H1 (cell line): ENCODE data around the gene DIPK1B. TPM values are rescaled to one million over a fixed set of nuclear protein-coding genes. Genes with fewer than 3 reads are reported as not detected.

Experiments used
- CTCF ChIA-PET: fragments of 300-600 bp; sonication (Branson Sonifier 250); formaldehyde crosslinking; loops from one replicate; lab custom pipeline; 2021; ENCODE audit not compliant: partially characterized antibody; lab: Charles Lee
- POLR2A ChIA-PET: fragments of 300-600 bp; sonication (Branson Sonifier 250); formaldehyde crosslinking; loops from one replicate; lab custom pipeline; 2021; ENCODE audit warnings: inconsistent platforms; ENCODE audit not compliant: partially characterized antibody; lab: Charles Lee
- DNase-seq, 2 experiments: peaks; one replicate each; pipeline versions ENCODE4 v3.0.0 to v3.0.0-alpha.2; 2010 to 2022; ENCODE audit warnings: low spot score in 2 of 2, low read depth in 1 of 2, mixed read lengths in 1 of 2
- FAIRE-seq: peaks from 2 replicates; lab custom pipeline; 2011; peaks lifted over from hg19 to GRCh38; lab: Jason Lieb, UNC
- H2AFZ ChIP-seq: 2 replicates; pipeline ENCODE4 v1.8.1; 2012; ENCODE audit warnings: low read length, inconsistent platforms
- H2AK5ac ChIP-seq: 2 replicates; pipeline ENCODE4 v1.6.1; 2013; ENCODE audit warnings: low read depth, low read length
- H2BK120ac ChIP-seq: replicated peaks from 2 replicates; pipeline ENCODE3; 2013; ENCODE audit warnings: low read depth, low read length, inconsistent platforms
- H2BK12ac ChIP-seq: 2 replicates; pipeline ENCODE4 v1.6.1; 2013; ENCODE audit warnings: low read depth, low read length
- H2BK15ac ChIP-seq: 2 replicates; pipeline ENCODE4 v1.6.1; 2013; ENCODE audit warnings: low read length
- H2BK20ac ChIP-seq: 2 replicates; pipeline ENCODE4 v1.6.1; 2013; ENCODE audit warnings: low read length
- H2BK5ac ChIP-seq: 2 replicates; pipeline ENCODE4 v1.6.1; 2013; ENCODE audit warnings: low read depth, low read length
- H3K14ac ChIP-seq: 2 replicates; pipeline ENCODE4 v1.6.1; 2013; ENCODE audit warnings: inconsistent platforms; ENCODE audit not compliant: insufficient read length
- H3K18ac ChIP-seq: 2 replicates; pipeline ENCODE4 v1.6.1; 2013; ENCODE audit warnings: low read length; ENCODE audit errors: extremely low read depth
- H3K23ac ChIP-seq: 2 replicates; pipeline ENCODE4 v1.6.1; 2013; ENCODE audit warnings: inconsistent platforms; ENCODE audit not compliant: insufficient read length
- H3K23me2 ChIP-seq: 2 replicates; pipeline ENCODE4 v1.6.1; 2013; ENCODE audit warnings: low read depth, low read length
- H3K27ac ChIP-seq: 2 replicates; pipeline ENCODE4 v1.6.1; 2011; ENCODE audit warnings: low read depth, low read length, inconsistent platforms
- H3K27me3 ChIP-seq, 4 experiments: replicated peaks in 1 of 4; 1 replicate in 1 of 4; 2 replicates in 3 of 4; pipeline versions ENCODE4 v1.6.1 to v1.8.1; 2011 to 2013; ENCODE audit warnings: low read length in 3 of 4, mild to moderate bottlenecking in 3 of 4, inconsistent platforms in 2 of 4, mixed read lengths in 2 of 4, moderate library complexity in 1 of 4; ENCODE audit not compliant: control insufficient read depth in 3 of 4, insufficient read depth in 3 of 4; ENCODE audit errors: extremely low read depth in 1 of 4
- H3K36me3 ChIP-seq, 4 experiments: 2 replicates each; pipeline versions ENCODE4 v1.6.1 to v1.8.1; 2011 to 2013; ENCODE audit warnings: mild to moderate bottlenecking in 4 of 4, low read length in 3 of 4, moderate library complexity in 2 of 4, control low read depth in 1 of 4, inconsistent platforms in 1 of 4; ENCODE audit not compliant: insufficient read depth in 4 of 4, control insufficient read depth in 2 of 4
- H3K4ac ChIP-seq: replicated peaks from 2 replicates; pipeline ENCODE3; 2013; ENCODE audit warnings: low read length, low read depth, mixed read lengths, inconsistent platforms; ENCODE audit not compliant: insufficient read length
- H3K4me1 ChIP-seq, 4 experiments: replicated peaks in 1 of 4; 1 replicate in 1 of 4; 2 replicates in 3 of 4; pipeline versions ENCODE4 v1.6.1 to v1.8.1; 2011 to 2013; ENCODE audit warnings: low read length in 3 of 4, inconsistent platforms in 2 of 4, mixed read lengths in 1 of 4; ENCODE audit not compliant: insufficient read depth in 4 of 4, control insufficient read depth in 3 of 4
- H3K4me2 ChIP-seq, 2 experiments: 2 replicates each; pipeline versions ENCODE4 v1.6.1 to v1.8.1; 2011 to 2013; ENCODE audit warnings: low read depth in 2 of 2, low read length in 2 of 2, control low read depth in 1 of 2, inconsistent platforms in 1 of 2, mild to moderate bottlenecking in 1 of 2; ENCODE audit not compliant: insufficient read depth in 1 of 2
- H3K4me3 ChIP-seq, 4 experiments: fragments of 200-600, 300-600 bp in 1 of 4; sonication (generic), shearing (Covaris generic), sonication (Bioruptor Twin) in 1 of 4; 2 replicates each; pipeline versions ENCODE4 v1.5.1 to v1.8.1; 2011 to 2016; ENCODE audit warnings: low read length in 4 of 4, low read depth in 3 of 4, control low read depth in 2 of 4, inconsistent platforms in 2 of 4, mild to moderate bottlenecking in 2 of 4, mixed read lengths in 1 of 4, moderate library complexity in 1 of 4; ENCODE audit not compliant: insufficient read depth in 2 of 4; ENCODE audit errors: extremely low read depth in 1 of 4
- H3K56ac ChIP-seq: replicated peaks from 2 replicates; pipeline ENCODE3; 2013; ENCODE audit warnings: low read depth, mild to moderate bottlenecking, mixed read lengths, low read length, inconsistent platforms; ENCODE audit not compliant: insufficient read length
- H3K79me1 ChIP-seq: 2 replicates; pipeline ENCODE4 v1.6.1; 2013; ENCODE audit warnings: low read depth, low read length, control low read depth
- H3K79me2 ChIP-seq, 2 experiments: 2 replicates each; pipeline versions ENCODE4 v1.6.1 to v1.8.1; 2012 to 2013; ENCODE audit warnings: low read length in 2 of 2, mild to moderate bottlenecking in 2 of 2, inconsistent platforms in 1 of 2; ENCODE audit not compliant: insufficient read depth in 2 of 2, control insufficient read depth in 1 of 2
- H3K9ac ChIP-seq, 4 experiments: replicated peaks in 1 of 4; 1 replicate in 1 of 4; 2 replicates in 3 of 4; pipeline versions ENCODE4 v1.6.1 to v1.8.1; 2011 to 2013; ENCODE audit warnings: low read depth in 3 of 4, low read length in 3 of 4, control low read depth in 2 of 4, mild to moderate bottlenecking in 2 of 4, moderate library complexity in 2 of 4, inconsistent platforms in 1 of 4; ENCODE audit errors: extremely low read depth in 1 of 4
- H3K9me3 ChIP-seq, 2 experiments: 2 replicates each; pipeline versions ENCODE4 v1.6.1 to v1.8.1; 2012 to 2013; ENCODE audit warnings: mild to moderate bottlenecking in 2 of 2, moderate library complexity in 2 of 2, control low read depth in 1 of 2, inconsistent platforms in 1 of 2, low read depth in 1 of 2, low read length in 1 of 2, mixed read lengths in 1 of 2; ENCODE audit not compliant: insufficient read depth in 2 of 2
- H4K20me1 ChIP-seq, 2 experiments: replicated peaks in 1 of 2; 2 replicates each; pipeline versions ENCODE3 to v1.8.1; 2011 to 2013; ENCODE audit warnings: inconsistent platforms in 2 of 2, low read length in 2 of 2, mild to moderate bottlenecking in 1 of 2; ENCODE audit not compliant: insufficient read depth in 2 of 2, control insufficient read depth in 1 of 2
- H4K5ac ChIP-seq: 2 replicates; pipeline ENCODE4 v1.6.1; 2013; ENCODE audit warnings: low read length, low read depth, mixed read lengths, inconsistent platforms; ENCODE audit not compliant: insufficient read length
- H4K8ac ChIP-seq: 2 replicates; pipeline ENCODE4 v1.8.0; 2013; ENCODE audit warnings: mild to moderate bottlenecking, moderate library complexity, low read length, inconsistent platforms; ENCODE audit not compliant: insufficient read depth; ENCODE audit errors: extremely low read depth
- H4K91ac ChIP-seq: replicated peaks from 2 replicates; pipeline ENCODE3; 2013; ENCODE audit warnings: low read length, mixed read lengths, inconsistent platforms; ENCODE audit not compliant: insufficient read length
- ATF2 ChIP-seq: IDR thresholded peaks from 2 replicates; pipeline ENCODE4 v1.6.1; 2012; ENCODE audit warnings: low read length, inconsistent platforms
- CEBPB ChIP-seq: IDR thresholded peaks from 2 replicates; pipeline ENCODE4 v1.6.1; 2012; ENCODE audit warnings: low read depth, low read length
- CHD1 ChIP-seq: IDR thresholded peaks from 2 replicates; pipeline ENCODE4 v1.6.1; 2012; ENCODE audit warnings: low read depth, low read length, improper control_type of control experiment
- CREB1 ChIP-seq: IDR thresholded peaks from 2 replicates; pipeline ENCODE4 v1.6.1; 2012; ENCODE audit warnings: inconsistent platforms
- MAFK ChIP-seq: IDR thresholded peaks from 2 replicates; pipeline ENCODE4 v1.6.1; 2012; ENCODE audit warnings: low read depth, mild to moderate bottlenecking, improper control_type of control experiment, low read length
- RBBP5 ChIP-seq: IDR thresholded peaks from 2 replicates; pipeline ENCODE4 v1.7.1; 2012; ENCODE audit warnings: low read depth, mild to moderate bottlenecking, inconsistent platforms, low read length, moderate library complexity, borderline replicate concordance
- RNF2 ChIP-seq: fragments of 200-900, 300-1000 bp; sonication (generic); IDR thresholded peaks from 2 replicates; pipeline ENCODE4 v1.7.1; 2016; ENCODE audit warnings: borderline replicate concordance, low read depth, mild to moderate bottlenecking, antibody characterized with exemption, low read length; ENCODE audit not compliant: poor library complexity, severe bottlenecking; ENCODE audit errors: missing control alignments
- SIN3A ChIP-seq, 2 experiments: IDR thresholded peaks in 1 of 2; conservative IDR thresholded peaks in 1 of 2; 2 replicates each; pipeline ENCODE4 v1.6.1; 2011 to 2012; ENCODE audit warnings: low read length in 2 of 2, improper control_type of control experiment in 1 of 2, low read depth in 1 of 2, mild to moderate bottlenecking in 1 of 2
- SRF ChIP-seq: IDR thresholded peaks from 2 replicates; pipeline ENCODE4 v1.6.1; 2011; ENCODE audit warnings: mild to moderate bottlenecking, low read depth, low read length, moderate library complexity
- ZNF274 ChIP-seq: IDR thresholded peaks from 2 replicates; pipeline ENCODE4 v1.7.0; 2012; ENCODE audit warnings: low read length, borderline replicate concordance; ENCODE audit errors: extremely low read depth
- WGBS, 2 experiments: shearing (Covaris generic) in 1 of 2; methylation state at CpG; one replicate each; pipeline versions ENCODE4 v1.1.6 to v1.1.7; 2013 to 2015; ENCODE audit warnings: low lambda C conversion rate in 2 of 2, mixed read lengths in 2 of 2, inconsistent platforms in 1 of 2, low coverage in 1 of 2, missing lambda C conversion rate in 1 of 2; ENCODE audit not compliant: insufficient replicate concordance in 2 of 2, insufficient coverage in 1 of 2, insufficient read length in 1 of 2; ENCODE audit errors: extremely low coverage in 1 of 2, missing lambda C conversion rate in 1 of 2; 5-methylcytosine and 5-hydroxymethylcytosine counted together
- polyA plus RNA-seq, 7 experiments: library from polyadenylated mRNA; depleted of rRNA in 3 of 7; stranded (reverse) in 5 of 7; unstranded in 2 of 7; fragments of >200 nt in 5 of 7; fragments of 200-250 nt in 2 of 7; gene quantifications; 1 replicate in 5 of 7; 2 replicates in 1 of 7; 4 replicates in 1 of 7; pipeline versions ENCODE4 v1.2.1 to v1.2.3, GENCODE V29; 2011 to 2013; ENCODE audit warnings: missing spikeins in 2 of 7, mixed read lengths in 2 of 7
- total RNA-seq: library from RNA; stranded (reverse); fragmentation: NEBNext Ultra II Directional; extraction: Animal tissue kit (Norgen Biotek cat#: 25700); gene quantifications from 2 replicates; pipeline ENCODE4 v1.2.1, GENCODE V29; 2021

The DIPK1B gene
- total and polyA plus RNA-seq, 2 of the 8 experiments (the other 6 are each of a cell fraction or from before 2014, with no cell fraction given), result 32.3 to 64.8 TPM

DNA sequence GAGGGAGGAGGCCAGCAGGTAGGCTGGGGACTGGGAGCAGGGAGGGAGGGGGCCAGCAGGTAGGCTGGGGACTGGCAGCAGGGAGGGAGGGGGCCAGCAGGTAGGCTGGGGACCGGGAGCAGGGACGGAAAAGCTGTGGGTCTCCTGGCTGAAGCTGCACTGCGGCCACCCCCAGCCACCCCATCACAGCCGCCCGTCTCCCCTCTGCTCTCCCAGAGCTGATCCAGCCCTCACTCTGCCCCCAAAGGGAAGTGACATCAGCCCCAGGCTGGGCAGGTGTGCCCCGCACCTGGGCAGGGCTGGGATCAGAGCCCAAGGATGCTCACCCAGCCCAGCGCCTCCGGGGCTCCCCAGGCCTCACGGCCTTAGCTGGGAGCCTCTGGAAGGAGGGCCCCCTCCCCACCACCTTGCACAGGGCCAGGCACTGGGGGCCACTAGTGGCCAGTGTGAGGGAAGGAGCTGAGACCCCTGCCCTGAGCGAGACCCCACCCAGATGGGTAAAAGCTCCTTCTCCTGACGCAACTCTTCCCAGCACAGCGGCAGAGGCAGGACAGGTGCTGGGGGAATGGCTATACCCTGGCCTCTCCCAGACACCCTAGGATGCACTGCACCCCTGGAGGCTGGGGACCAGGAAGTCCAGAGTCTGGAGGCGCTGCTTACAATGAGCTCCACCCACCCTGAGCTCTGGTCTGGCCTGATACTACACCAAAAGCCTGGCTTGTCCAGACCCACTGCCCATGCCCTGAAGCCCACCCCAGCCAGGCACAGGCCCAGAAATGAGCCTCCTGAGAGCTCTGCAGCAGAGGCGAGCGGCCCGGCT is 36.7 kb upstream of the DIPK1B start:
- Histone ChIP-seq H3K4me2 (no peak overlapping the region), H2BK15ac (no peak overlapping the region), H3K9me3 (no peaks in the 10 kb centered on the region), H3K23ac (no peak overlapping the region), H3K9ac (no peak overlapping the region), H3K4me1 (peaks cover 0 to 4% (median 0%) of the 10 kb centered on the region in 4 experiments; a peak in 1 of 7 replicates), H3K4me3 (no peak overlapping the region), H4K5ac (no peak overlapping the region), H3K23me2 (no peaks in the 10 kb centered on the region), H3K14ac (no peak overlapping the region), H3K27ac (no peak overlapping the region), H4K91ac (no peak overlapping the region), H2AK5ac (no peak overlapping the region), H2BK20ac (no peak overlapping the region), H2AFZ (no peak overlapping the region), H3K79me1 (no peaks in the 10 kb centered on the region), H3K4ac (no peak overlapping the region), H4K20me1 (peaks cover 0 to 2% of the 10 kb centered on the region in 2 experiments), H3K18ac (no peak overlapping the region), H2BK5ac (no peak overlapping the region), H3K36me3 (no peaks in the 10 kb centered on the region; a peak in 2 of 8 replicates), H3K79me2 (no peaks in the 10 kb centered on the region), H2BK120ac (no peak overlapping the region), H4K8ac (no peak overlapping the region), H3K27me3 (no peaks in the 10 kb centered on the region), H2BK12ac (no peak overlapping the region), H3K56ac (no peak overlapping the region)
- FAIRE-seq, result no peak
- CTCF ChIA-PET, result interaction anchor here (0.7 to 6.5 kb wide), 11 partner anchors 8 to 1458 kb away, joined by 3 to 125 read pairs (median 8); partner anchors contain the start of gene AGPAT2
- DNase-seq, result no peak
- 95% methylated on average over 10 of the region's 16 CpGs; no CpG with 5 or more reads in 1 of the 2 experiments for WGBS, 2 experiments
- POLR2A ChIA-PET, result interaction anchor here (0.7 to 1.2 kb wide), 4 partner anchors 9 to 53 kb away, joined by 3 to 4 read pairs (median 3); no protein-coding TSS in a partner anchor
- TF ChIP-seq RNF2, result no peak
- no peak for TF ChIP-seq ZNF274
- TF ChIP-seq CHD1, result no peak
- TF ChIP-seq SIN3A (conservative IDR thresholded peaks at IDR 0.05 in 1 of 2, IDR thresholded peaks at IDR 0.05 in 1 of 2; ENCODE audit: low read depth in 1 of 2, low read length in 2 of 2), result no peak
- TF ChIP-seq RBBP5, result no peak
- no peak for TF ChIP-seq CREB1
- TF ChIP-seq ATF2, result no peak
- no peak for TF ChIP-seq SRF
- TF ChIP-seq CEBPB, result no peak
- TF ChIP-seq MAFK, result no peak
